Measurements from ENCODE around the gene SLX1B. TPM values are rescaled to one million over a fixed set of nuclear protein-coding genes. Genes with fewer than 3 reads are reported as not detected.
"Not testable (repeated sequence)": the region's sequence is repeated elsewhere in the genome, so short reads cannot be mapped to it uniquely, and the experiment has no call there.

The SLX1B gene
- polyA plus RNA-seq, 2 of the 4 experiments (the other 2 are of a cell fraction) = 24.6 to 48.9 TPM

DNA sequence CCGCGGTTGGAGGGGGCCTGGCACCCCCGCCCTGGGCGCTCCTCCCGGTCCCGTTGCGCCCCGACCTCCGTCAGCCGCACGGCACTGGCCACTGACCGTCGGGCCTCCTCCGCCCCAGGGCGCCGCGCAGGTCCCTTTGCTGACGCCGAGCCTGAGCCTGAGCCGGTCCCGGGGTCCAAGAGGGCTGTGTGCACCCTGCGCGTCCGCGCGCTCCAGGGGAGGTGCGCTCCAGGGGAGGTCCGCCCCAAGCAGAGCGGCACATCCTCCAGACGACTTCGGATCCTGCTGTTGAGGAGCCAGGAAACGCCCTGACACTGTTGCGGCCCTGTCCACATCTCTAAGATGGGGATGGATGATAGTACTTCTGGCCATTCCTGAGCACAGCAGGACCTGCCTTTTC, 12.6 kb downstream of the SLX1B start:
- no CpG with 5 or more reads among the region's 33 CpGs for WGBS (ENCODE audit: missing lambda C conversion rate)
- CTCF ChIA-PET; H3K27ac ChIP-seq; H3K4me1 ChIP-seq; FAIRE-seq; H3K4me3 ChIP-seq; POLR2A ChIA-PET; H3K4me2 ChIP-seq; DNase-seq (ENCODE audit: low read depth in 1 of 2, low spot score in 1 of 2); H3K9me3 ChIP-seq: not testable (repeated sequence)
- peak; percentile 56 to 67 for ATAC-seq

DNA sequence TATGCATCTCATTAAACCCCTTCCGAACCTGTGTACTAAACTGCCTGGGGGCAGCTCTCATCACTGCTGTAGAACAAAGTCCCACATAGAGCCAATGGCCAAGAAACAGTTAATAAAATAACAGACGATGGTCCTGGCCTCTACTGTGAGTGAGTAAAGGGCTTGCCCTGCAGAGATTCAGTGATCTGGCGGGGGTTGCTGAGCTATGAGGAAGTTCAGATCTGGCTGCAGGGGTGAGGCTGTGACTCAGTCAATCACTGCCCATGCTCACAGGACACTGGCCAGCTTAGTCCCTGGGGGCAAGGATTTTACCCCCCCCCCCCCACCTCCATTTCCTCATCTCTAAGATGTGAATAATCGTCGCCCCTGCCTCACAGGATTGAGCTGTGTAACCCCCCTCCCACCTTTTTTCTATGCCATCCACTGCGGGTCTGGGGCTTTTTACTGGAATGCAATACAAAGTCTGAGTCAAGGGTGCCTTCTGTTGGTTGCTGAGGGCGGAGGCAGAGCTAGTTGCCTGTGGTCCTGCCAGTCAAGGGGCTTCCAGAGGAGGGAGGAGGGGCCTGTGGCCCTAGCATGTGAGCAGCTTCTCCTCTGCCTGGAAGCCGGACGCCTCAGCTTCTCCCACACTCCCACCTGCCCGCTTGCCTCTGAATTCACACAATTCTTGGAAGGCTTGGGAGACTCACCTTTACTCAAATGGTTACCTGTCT, 13.5 kb downstream of the SLX1B start:
- DNase-seq (ENCODE audit: low read depth in 1 of 2, low spot score in 1 of 2); H3K4me2 ChIP-seq; POLR2A ChIA-PET; H3K9me3 ChIP-seq; H3K4me3 ChIP-seq; FAIRE-seq; H3K4me1 ChIP-seq; CTCF ChIA-PET; H3K27ac ChIP-seq: not testable (repeated sequence)
- peak; percentile 75 to 81 for ATAC-seq
- 83% methylated on average over 1 of the region's 10 CpGs for WGBS (ENCODE audit: missing lambda C conversion rate)

DNA sequence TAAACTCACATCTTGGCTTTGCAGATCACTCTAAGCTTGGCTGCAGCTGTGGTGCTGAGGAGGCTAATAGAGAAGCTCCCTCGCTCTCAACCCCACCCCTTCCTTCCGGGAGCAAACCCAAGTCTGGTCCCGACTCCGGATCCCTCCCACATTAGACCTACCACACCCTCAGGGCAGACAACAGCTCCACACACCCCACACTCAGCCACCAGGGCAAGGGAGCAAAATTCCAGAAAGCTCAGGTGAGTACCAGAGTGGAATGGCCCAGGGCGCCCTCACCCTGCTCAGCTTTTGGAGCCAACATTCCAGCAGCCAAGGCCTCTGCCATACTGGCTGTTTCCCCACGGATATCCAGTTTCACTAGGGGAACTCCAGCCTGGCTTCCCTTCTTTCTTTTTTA, 15.3 kb downstream of the SLX1B start:
- CTCF ChIA-PET; POLR2A ChIA-PET; H3K4me3 ChIP-seq; H3K4me1 ChIP-seq; FAIRE-seq; H3K4me2 ChIP-seq; H3K9me3 ChIP-seq; DNase-seq (ENCODE audit: low read depth in 1 of 2, low spot score in 1 of 2): not testable (repeated sequence)
- peak in 1 of 2 experiments; percentile 13; a peak in 3 of 6 replicates for ATAC-seq
- H3K27ac ChIP-seq = peak overlapping the region in 1 of 2 experiments; percentile 64; a peak in 1 of 6 replicates
- 42% methylated on average over 6 of the region's 6 CpGs for whole genome bisulfite sequencing (ENCODE audit: missing lambda C conversion rate)

DNA sequence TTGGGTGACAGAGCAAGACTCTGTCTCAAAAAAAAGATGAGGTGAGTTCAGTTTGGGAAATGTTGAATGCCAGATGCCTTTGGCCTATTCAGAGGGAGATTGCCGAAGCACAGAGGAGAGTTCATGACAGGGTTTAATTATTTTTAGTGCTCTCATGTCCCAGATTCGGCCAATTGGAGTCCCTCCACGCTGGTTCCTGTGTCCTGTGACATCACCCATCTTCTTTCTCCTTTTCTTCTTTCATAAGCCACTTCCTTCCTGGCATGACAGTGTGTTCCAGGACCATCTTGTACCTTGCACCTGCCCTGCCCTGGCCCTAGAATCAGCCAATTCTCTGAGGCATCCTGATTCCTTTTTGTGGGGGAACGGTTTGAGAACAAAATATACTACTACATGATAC, 17.7 kb downstream of the SLX1B start:
- H3K9me3 ChIP-seq; FAIRE-seq; H3K4me3 ChIP-seq; H3K4me2 ChIP-seq; CTCF ChIA-PET; ATAC-seq; H3K4me1 ChIP-seq; H3K27ac ChIP-seq; POLR2A ChIA-PET; DNase-seq (ENCODE audit: low read depth in 1 of 2, low spot score in 1 of 2): not testable (repeated sequence)
- WGBS (ENCODE audit: missing lambda C conversion rate) = no CpG with 5 or more reads among the region's 4 CpGs

DNA sequence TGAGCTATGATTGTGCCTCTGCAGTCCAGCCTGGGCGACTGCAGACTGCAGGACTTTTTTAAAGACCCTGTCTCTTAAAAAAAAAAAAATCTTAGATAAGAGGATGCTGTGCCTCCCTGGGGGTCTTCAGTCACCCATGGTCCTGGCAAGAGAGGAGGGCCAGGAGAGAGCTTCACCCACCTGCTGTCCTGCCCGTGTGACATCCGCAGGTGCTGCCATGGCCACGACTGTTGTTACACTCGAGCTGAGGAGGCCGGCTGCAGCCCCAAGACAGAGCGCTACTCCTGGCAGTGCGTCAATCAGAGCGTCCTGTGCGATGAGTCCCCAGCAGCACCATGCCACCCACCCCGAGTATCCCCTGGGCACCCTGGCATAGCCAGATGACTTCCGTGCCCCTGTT, 27.9 kb downstream of the SLX1B start:
- H3K4me3 ChIP-seq; H3K27ac ChIP-seq; H3K9me3 ChIP-seq; H3K4me1 ChIP-seq; FAIRE-seq; CTCF ChIA-PET; H3K4me2 ChIP-seq; DNase-seq (ENCODE audit: low read depth in 1 of 2, low spot score in 1 of 2); POLR2A ChIA-PET; ATAC-seq: not testable (repeated sequence)
- WGBS (ENCODE audit: missing lambda C conversion rate) = 83% methylated on average over 8 of the region's 12 CpGs

DNA sequence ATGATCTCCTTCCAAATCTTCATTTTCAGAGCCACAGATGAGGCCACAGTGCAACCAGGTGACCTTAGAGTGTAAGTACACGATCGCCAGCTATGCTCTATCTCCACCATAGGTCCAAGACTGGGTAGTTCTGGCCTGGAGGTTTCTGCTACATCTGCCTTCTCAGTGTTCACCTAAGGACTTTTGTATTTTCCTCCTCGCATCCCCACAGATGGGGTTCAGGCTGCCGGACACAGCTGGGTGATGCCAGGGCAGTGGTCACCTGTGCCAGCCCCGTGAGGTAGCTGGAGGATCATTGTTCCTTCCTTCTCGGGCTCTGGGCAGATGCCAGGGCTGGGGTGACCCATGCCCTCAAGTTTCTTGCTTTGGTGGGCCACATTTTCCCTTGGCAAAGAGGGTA, 52.0 kb downstream of the SLX1B start, which contains the start of gene NPIPB12:
Gene NPIPB12, minus strand, starts transcription at position 101 of the 400 bp plus-strand sequence.
- 91% methylated on average over 2 of the region's 6 CpGs for WGBS (ENCODE audit: missing lambda C conversion rate)
- POLR2A ChIA-PET = not testable (repeated sequence)

More for the DNA sequence above, 52.0 kb downstream of the SLX1B start, which contains the start of gene NPIPB12:
- H3K27ac ChIP-seq; H3K4me1 ChIP-seq; H3K9me3 ChIP-seq; FAIRE-seq; CTCF ChIA-PET; H3K4me3 ChIP-seq; DNase-seq (ENCODE audit: low read depth in 1 of 2, low spot score in 1 of 2); H3K4me2 ChIP-seq; ATAC-seq: not testable (repeated sequence)

Small RNAs within 50 kb of the gene (small RNA-seq; reads per million reads assigned to genes)
- 0 reads per million in 6 experiments for gene AC133555.2

Other genes with a start within 250 kb of the SLX1B start
- 0.84 and 1.6 TPM in 2 replicates for gene NPIPB11, start 47.8 kb upstream of the SLX1B start, polyA plus RNA-seq (2011; rRNA removed)
- gene NPIPB11, start 47.8 kb upstream of the SLX1B start, polyA plus RNA-seq (2017; fragmentation: RNase III; extraction: RNeasy Plus Mini Kit Qiagen cat#74134 plus additional on column Dnase treatment) = 1.1 TPM in 3 replicates
- gene BOLA2, start 182 bp upstream of the SLX1B start, polyA plus RNA-seq (2011; rRNA removed) = 19.3 and 25.3 TPM in 2 replicates
- 11.5 to 12.5 TPM (median 11.6 TPM) in 3 replicates for gene BOLA2, start 182 bp upstream of the SLX1B start, polyA plus RNA-seq (2017; fragmentation: RNase III; extraction: RNeasy Plus Mini Kit Qiagen cat#74134 plus additional on column Dnase treatment)
- gene SULT1A4, start 5.4 kb downstream of the SLX1B start, polyA plus RNA-seq (2011; rRNA removed) = 2.5 and 5.8 TPM in 2 replicates
- gene SULT1A4, start 5.4 kb downstream of the SLX1B start, polyA plus RNA-seq (2017; fragmentation: RNase III; extraction: RNeasy Plus Mini Kit Qiagen cat#74134 plus additional on column Dnase treatment) = 23.4 to 25.9 TPM (median 25.5 TPM) in 3 replicates
- gene NPIPB12, start 51.9 kb downstream of the SLX1B start, polyA plus RNA-seq (2011; rRNA removed) = 21.1 and 26.7 TPM in 2 replicates
- gene NPIPB12, start 51.9 kb downstream of the SLX1B start, polyA plus RNA-seq (2017; fragmentation: RNase III; extraction: RNeasy Plus Mini Kit Qiagen cat#74134 plus additional on column Dnase treatment) = 26.0 to 35.1 TPM (median 27.6 TPM) in 3 replicates
- gene SPN, start 208.7 kb downstream of the SLX1B start, polyA plus RNA-seq (2011; rRNA removed) = not detected in 2 replicates
- gene SPN, start 208.7 kb downstream of the SLX1B start, polyA plus RNA-seq (2017; fragmentation: RNase III; extraction: RNeasy Plus Mini Kit Qiagen cat#74134 plus additional on column Dnase treatment) = 0.03 TPM in 2 of 3 replicates, not detected in the other
- gene QPRT, start 224.6 kb downstream of the SLX1B start, polyA plus RNA-seq (2011; rRNA removed) = 1.9 and 2.1 TPM in 2 replicates
- 1.4 to 2.2 TPM (median 1.7 TPM) in 3 replicates for gene QPRT, start 224.6 kb downstream of the SLX1B start, polyA plus RNA-seq (2017; fragmentation: RNase III; extraction: RNeasy Plus Mini Kit Qiagen cat#74134 plus additional on column Dnase treatment)